TTC549 (cell line): ENCODE measurements around the gene TOM1L2.

Experiments
- FAIRE-seq: peaks from 2 replicates; lab custom pipeline; 2012; peaks lifted over from hg19 to GRCh38; lab: Jason Lieb, UNC

The TOM1L2 gene

GRCh38 chr17:17873450-17873991 lies 98.7 kb downstream of the TOM1L2 start:
- no peak for FAIRE-seq

GRCh38 chr17:17872547-17873345 lies 99.5 kb downstream of the TOM1L2 start:
- no peak for FAIRE-seq

DNA sequence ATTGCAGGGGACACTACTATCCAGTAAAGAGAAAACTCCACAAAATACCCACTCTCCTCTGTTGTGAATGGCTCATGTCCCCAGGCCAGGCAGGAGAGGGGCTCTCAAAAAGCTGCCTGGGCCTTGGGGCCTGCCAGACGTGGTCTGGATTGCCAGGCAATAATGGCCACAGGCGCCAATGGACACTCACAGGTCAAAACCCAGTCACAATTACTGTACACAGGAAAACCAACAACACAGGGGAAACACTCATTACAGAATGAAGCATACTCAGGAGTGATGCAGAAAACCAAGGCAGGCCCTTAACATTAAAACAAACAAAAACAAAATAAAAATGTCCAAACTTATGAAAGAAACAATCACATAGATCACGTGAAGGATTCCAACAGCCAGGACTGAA lies 100.3 kb downstream of the TOM1L2 start:
- FAIRE-seq, result no peak

DNA sequence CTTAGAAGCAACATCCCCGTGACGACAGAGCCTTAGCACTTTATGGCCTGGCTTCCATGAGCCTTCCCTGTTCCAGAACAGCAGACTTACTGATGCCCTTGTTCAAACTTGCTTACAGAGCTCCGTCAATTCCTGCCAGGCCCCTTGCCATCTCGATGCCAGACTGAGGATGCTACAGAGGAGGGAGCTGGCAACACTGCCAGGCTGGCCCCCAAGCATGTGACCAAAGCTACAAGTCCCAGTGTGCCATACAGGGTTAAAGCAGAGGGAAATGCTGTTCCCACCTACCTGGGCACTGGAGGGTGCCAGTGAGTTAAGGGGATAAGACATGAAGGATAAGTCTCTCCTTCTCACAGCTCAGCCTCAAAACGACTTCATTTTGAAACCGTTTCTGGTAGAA lies 102.0 kb downstream of the TOM1L2 start:
- no peak for FAIRE-seq

- no peak for FAIRE-seq
These were observed 103.3 kb downstream of the TOM1L2 start for GRCh38 chr17:17868641-17869522.

DNA sequence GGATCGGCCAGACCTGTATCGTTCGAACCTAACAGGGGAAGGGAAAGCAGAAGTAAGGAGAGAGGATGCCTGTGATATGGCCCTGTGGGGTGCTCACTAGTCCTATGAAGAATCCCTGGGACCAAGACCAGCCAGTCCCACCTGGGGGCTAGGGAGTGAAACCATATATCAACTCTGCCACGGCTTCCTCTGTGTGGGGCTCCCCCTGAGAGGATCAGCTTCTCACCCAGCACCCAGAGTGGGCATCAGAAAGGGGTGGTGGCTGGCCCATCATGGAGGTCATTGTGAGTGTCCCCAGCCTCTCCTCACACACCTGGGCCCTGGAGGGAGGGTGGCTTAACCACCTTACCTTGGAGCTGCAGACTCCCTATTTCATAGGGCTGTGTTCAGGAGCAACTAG lies 105.3 kb downstream of the TOM1L2 start:
- no peak for FAIRE-seq

- FAIRE-seq, result no peak
These were observed 105.8 kb downstream of the TOM1L2 start for GRCh38 chr17:17866425-17866824.

GRCh38 chr17:17865035-17865434 lies 107.2 kb downstream of the TOM1L2 start:
- no peak for FAIRE-seq

DNA sequence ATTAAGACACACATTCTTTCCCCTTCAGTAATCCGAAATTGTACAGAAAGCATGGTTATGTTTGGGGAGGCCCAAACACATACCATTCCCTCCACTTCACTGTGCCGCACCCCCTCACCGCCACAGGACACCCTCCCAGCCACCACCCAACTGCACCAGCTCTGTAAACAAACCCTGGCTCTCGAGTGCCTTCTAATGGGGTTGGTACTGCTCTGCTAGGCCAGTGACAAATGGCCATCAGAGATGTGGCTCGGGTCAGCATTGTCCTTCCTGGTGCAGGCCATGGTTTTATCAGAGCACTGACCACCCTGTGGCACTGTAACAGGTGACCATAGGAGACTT lies 111.5 kb downstream of the TOM1L2 start:
- FAIRE-seq, result no peak

DNA sequence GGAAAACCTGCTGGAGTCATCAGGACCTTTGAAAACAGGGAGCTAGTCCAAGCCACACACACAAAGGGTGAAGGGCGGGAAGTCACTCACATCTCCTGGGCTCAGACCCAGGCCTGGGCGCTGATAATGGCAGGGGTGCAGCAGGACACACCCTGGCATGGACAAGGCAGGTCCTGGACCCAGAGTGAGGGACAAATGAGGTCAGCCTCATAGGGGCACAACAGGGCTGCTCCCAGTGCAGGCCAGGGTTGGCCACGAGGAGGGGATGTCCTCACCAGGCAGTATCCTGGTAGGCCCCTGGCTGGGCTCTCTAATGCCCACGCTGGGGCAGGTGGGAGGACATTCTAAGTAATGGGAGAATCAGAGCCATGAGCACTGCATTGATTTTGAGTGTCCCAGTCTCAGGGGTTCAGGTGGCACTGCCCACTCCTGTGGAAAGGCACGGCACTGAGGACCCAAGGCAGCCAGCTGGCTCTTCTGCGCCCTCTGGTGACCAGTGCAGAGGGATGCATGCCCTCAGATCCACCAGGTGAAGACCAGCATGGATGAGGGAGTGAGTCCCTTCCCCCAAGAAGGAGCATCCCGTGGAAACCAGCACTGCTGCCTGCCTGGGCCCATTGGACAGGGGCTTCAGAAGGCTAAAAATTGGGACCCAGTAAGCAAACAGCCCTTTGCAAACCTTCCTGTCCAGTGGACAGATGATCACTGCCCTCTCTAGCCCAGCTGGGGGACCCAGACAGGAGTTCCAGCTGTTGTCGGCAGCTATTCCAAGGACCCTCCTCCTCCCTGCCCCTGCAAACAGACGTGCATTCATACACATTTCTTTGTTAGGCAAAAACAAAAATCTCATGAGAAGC lies 112.1 kb downstream of the TOM1L2 start:
- no peak for FAIRE-seq

DNA sequence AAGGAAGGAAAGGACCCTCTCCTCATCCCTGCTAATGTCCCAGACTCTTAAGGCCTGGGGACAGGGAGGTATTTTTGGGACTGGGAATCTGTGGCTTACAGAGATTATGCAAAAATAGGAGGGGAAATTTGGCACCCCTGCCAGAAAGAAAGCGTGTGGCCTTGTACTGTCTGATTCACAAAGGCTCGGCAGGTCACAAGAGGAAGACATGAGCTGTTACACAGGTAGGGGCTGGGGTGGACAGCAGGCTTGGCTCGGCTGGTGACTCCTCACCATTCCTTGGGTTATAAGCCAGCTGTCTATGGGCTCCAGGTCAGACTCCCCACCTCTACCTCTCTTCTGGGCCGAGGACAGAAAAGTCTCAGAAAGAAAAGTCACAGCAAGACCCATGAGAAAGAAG lies 114.7 kb downstream of the TOM1L2 start:
- no peak for FAIRE-seq

DNA sequence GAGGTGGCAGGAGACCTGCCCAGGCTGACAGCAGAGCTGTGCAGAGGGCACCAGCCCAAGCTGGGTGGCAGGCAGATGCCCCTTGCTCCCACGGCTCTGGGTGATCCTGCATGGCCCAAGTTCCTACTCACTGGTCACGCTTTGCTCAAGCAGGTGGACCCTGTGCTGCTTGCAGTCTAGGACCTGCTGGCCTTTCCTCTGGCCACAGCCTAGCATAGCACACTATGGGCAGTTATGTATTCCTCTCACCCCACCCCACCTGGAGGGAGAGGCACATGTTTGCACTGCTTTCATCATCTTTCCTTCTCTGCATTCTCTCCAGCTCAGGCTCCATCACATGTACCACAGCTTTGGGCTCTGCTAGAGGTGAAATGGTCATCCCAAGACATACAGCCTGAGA lies 115.8 kb downstream of the TOM1L2 start:
- FAIRE-seq, result no peak

GRCh38 chr17:17855976-17856375 lies 116.2 kb downstream of the TOM1L2 start:
- no peak for FAIRE-seq

GRCh38 chr17:17853811-17854447 lies 118.3 kb downstream of the TOM1L2 start:
- FAIRE-seq, result no peak

DNA sequence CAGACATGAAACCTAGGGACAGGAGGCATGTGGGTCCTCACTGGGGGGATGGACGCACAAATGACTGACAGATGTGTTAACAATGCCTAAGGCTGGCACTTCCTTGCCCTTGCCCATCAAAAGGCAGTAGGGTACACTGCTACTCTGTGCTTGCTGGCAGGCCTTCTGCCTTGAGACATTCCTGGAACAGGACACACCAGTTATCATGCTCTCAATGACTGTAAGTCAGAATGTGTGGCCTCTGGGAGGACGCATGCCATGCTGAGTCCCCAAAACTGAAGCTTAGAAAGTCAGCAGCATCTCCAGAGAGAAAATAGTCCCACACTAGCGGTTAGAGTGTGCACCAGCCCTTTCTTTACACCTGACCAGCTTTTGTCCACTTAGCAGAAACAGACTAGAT lies 119.3 kb downstream of the TOM1L2 start:
- FAIRE-seq, result no peak

DNA sequence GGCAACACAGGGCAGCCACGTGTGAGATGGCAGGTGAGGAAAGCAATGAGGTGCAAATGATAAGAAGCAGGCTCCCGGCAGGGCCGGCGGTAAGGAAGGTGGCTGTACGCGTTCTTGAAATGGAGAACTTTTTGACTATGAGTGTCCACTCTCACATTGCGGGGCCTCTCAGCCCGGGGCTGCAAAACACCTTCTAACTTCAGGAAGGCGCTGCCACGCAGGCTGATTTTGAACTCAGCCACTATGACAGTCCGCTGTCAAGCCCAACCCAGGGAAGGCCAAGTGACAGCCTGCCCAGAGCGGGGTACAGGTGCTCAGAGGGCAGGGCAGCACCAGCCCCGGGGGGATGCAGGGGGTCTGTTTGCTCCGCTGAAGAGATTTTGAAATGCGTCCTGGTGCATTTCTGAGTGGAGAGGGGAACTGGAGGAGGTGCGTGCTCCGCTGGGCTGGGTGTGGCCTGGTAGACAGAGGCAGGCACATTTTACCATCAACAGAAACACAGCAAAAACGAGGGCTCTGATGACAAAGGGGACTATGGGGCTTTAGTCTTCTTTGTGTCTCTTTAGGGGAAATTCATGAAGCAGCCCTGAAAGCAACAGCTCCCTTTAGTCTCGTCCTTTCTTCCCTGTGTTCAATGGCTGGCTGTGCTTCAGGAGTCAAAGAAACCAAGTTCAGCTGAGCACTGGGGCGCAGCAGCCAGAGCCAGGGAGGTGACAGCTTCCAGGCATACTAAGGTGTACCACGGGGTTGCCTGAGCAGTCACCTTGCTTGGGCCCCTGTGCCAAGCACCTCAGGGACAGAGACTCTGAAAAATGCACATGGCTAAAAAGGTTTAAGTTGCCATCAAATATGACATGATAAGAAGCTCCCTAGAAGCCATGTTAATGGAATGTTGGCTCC lies 120.8 kb downstream of the TOM1L2 start:
- FAIRE-seq, result no peak

DNA sequence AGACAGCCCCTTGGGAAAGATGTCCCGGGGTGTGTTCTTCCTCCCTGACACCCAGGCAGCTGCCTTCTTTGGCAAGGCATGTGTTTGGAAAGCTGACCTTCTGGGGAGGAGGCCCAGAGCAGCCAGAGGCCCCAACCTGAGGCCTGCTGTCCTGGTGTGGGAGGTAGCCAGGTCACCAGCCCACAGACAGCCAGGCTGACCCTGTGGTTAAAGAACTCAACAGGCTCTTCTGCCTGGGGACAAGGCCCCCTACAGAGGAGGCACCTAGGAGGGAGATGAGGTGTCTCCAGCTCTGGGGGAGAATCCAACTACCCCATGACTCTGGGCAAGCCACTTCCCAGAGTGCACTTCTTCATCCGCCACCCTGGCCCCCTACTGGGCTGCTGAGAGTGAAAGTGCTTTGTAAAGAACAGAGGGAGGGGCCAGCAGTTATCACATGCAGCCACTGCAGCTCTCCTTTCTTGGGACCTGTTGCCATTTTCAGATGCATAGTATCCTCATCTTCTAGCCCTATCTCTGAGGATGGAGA lies 122.3 kb downstream of the TOM1L2 start:
- FAIRE-seq, result no peak

DNA sequence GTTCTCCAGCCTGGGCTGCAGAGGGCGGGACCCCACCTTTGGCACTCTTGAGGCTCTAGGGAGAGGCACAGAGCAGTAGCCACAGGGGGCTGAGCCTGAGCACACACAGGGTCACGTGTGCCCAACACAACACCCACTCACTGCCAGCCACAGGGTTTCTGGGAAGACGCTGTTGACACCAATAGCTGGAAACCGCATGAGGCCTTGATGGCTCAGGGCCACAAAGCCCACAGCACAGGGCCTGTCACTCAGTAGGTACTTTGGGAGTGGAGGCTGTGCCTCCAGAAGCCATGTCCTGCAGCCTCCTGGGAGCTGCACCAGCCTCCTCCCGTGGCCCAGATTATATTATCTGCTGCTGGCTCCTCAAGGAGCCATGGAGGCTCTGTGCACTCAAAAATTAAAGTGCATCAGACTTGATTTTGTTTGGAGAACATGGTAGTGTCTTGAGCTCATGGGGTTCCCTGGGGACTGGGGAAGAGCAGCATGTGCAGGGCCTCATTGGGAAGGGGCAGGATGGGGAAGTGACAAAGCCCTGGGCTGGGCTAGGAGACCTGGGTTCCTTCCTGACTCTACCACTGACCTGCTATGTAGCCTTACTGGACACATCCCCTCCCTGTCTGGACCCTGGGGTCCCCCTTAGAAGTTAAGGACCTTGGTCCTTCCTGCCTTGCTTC lies 122.9 kb downstream of the TOM1L2 start:
- FAIRE-seq, result no peak

DNA sequence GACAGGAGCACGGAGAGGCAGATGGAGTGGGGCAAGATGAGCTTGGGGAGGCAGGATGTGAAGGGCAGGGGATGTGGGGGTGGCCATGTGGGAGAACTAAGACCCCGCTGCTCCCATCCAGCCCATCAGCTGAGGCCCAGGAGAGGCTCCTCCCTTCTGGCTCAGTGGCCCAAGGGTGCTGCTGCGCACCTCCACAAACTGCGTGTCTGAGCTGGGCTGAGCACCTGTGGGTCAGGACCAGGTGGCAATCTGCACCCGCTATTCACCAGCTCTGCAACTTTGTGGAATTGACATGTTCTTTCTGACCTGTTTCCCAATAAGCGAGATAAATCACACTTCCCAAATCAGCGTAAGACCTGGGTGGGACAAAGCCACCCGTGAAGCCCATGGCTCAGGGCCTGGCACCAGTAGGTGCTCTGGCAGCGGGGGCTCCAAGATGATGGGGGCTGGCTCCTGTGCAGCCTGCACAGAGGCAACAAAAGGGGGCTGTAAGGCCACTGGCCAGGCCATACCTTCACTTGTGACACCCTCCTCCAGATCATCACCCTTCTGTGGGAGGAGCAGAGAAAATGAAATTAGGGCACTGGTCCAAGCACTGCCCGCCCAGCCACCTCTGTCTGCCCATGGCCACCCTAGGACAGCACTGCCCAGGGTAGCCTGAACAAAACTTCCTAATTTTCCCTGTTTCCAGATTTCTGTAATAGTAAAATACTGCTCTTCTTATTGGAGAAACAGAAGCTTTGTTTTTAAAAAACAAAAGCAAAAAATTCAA lies 123.7 kb downstream of the TOM1L2 start:
- FAIRE-seq, result no peak
